H4 (cell line): ENCODE results near the gene ANO6. TPM values are rescaled to one million over a fixed set of nuclear protein-coding genes. Genes with fewer than 3 reads are reported as not detected.

Source experiments
- DNase-seq: peaks from one replicate; pipeline ENCODE4 v3.0.0-alpha.2; 2015; ENCODE audit warnings: low spot score
- total RNA-seq: library from RNA; depleted of rRNA; stranded (reverse); fragments of >200 nt; shearing (Covaris generic); gene quantifications from 2 replicates; pipeline ENCODE4 v1.2.3, GENCODE V29; 2014

ANO6 gene
- total RNA-seq, 1 experiment from 2014 or later: 37.6 TPM

DNA sequence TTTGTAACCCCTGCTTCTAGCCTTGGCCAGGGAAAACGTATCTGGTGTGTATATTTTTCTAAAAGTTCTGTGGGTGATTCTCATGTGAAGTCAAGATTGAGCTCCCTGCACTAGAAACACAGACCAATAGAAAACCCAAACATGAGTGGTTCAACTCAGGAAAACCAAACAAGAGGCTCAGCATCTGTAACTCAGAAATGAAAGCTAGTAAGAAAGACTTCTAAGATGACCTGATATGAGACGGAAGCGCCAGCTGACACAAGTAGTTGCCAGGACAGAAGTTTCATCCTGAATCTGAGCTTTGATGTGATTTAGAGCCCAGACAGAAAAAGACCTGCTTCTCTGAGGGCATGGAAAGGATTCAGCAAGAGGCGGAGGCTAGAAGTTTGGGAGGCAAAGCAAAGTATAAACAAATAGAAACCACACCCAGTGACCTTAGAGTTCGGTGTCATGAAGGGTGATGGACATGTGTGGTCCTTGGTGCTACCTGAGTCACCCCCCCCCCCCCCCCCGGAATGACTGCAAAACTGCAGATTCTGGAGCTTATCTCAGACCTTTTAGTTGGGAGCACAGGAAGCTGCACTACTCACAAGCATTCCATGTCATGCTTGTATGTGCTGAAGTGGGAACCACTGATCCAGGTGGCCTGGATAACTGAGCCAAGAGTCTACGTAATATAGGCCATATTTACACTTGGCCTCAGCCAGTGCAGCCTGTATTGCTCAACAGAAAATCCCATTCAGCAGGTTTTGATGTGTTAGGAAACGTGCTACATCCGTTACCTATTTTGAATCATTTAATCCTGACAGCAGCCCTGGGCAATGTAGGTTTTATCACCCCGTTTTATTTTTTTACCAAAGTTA lies 191.3 kb downstream of the ANO6 start:
- peak; percentile 23 for DNase-seq

DNA sequence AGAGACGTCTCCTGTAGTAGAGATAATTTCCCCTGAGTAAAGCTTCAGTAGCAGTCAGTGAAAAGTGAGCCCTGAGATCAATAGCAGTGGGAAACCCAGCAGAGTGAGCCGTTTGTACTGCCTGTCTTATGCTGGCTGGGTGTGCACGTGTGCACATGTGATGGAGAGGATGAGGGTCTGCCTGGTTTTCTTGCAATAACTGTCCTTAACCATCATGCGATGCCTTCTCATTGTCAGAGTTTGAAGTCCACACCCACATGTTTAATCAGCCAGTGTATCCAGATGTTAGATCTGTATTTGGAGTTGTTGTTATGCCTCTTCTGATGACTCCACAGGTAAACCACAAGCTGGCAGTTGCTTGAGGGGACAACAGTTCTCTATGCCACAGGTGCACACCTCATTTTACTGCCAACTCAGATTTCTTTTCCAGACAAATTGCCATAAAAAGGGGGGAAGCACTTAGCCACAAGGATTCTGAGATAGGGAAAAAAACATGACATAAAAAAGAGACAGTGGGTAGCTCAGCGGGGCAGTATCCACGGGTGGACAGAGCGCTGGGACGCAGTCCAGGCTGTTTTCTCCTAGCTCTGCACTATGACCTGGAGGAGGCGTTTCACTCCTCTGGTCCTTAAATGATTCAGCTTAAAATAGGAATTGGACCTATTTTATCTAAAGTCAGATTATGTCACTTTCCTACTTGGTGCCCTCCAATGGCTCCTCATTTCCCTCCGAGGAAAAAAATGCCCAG lies 192.3 kb downstream of the ANO6 start:
- DNase-seq: no peak

DNA sequence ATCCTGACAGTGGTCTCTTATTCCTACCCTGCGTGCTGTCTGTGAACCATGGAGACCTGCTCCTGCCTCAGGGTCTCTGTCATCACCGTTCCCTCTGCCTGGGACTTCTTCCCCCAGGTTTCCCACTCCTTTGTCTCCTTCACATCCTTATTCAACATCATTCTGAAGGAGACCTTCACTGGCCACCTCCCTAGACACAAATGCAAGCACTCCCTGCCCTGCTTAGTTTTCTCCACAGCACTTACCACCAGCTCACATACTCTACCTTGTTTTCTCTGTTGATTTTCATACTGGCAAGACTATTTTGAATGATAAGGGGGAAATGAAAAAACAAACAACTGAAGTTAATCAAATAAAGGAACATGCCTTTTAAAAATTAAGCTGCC lies 192.8 kb downstream of the ANO6 start:
- DNase-seq: no peak

DNA sequence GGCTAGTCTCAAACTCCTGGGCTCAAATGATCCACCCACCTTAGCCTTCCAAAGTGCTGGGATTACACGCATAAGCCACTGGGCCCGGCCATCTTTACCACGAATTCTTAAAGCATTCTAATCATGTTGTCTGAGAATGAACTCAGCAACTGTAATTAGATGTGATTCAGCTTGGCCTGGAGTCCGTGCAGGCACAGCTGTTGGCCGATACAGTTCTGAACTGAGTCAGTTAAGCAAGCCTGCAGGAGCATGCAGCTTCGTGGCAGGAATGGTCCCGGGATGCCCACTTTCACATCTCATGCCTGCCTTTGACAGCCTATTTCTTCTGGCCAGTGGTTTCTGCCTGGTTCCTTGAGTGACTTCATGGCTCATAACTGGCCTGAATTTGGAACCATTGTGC lies 194.1 kb downstream of the ANO6 start:
- peak; percentile 16 for DNase-seq

DNA sequence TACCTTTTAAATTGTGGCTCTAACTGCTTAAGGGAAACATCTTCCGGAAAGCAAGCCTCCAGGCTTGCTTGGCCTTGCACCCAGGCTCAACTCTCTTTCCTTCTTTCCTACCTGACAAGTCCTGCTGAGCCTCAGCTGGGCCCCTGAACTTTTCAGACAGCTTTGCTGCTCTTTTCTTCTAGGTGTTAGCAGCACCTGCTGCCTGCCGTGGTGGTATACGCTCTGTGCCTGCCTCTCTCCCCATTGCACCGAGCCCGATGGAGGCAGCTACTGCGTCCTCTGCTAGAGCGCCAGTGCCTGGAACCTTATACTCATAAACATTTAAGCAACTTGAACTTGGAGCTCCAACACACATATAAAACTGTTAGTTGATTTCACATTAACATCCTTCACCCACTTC lies 195.7 kb downstream of the ANO6 start:
- no peak for DNase-seq

DNA sequence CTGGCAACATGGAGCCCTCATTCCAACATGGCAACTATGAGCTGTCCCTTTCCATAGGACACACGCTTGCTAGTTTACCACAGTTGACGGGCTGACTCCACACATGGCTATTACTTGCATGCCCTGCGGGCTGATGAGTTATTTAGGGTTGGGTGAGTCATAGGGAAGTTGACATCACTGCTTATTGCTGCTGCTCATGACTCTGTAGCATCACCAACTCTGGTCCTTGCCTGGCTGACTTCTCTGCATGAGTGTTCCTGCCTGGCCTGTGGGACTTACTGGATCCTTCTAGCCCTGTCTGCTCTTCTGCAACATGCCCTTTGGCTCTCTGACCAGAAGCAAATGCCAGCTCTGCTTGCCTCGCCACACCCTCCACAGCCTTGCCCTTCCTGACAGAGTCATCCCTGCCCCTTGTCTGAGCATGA lies 199.5 kb downstream of the ANO6 start:
- peak; percentile 93 for DNase-seq

DNA sequence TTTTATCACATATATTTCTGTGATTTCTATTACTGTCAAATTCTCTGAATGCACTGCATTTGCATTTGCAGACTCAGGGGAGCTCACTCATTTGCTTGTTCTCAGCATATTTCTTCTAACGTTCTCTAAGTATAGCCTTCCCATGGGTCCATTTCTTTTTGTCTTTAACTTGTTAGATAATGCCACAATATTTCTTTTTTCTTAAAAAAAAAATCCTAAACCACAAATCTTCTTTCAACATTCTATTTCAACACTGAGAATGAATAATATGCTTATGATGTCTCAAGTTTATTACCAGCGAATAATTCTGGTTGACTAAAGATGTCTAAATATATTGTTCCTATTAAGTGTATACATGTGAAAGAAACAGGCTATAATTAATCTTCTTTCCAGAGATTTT lies 200.2 kb downstream of the ANO6 start:
- DNase-seq: no peak

DNA sequence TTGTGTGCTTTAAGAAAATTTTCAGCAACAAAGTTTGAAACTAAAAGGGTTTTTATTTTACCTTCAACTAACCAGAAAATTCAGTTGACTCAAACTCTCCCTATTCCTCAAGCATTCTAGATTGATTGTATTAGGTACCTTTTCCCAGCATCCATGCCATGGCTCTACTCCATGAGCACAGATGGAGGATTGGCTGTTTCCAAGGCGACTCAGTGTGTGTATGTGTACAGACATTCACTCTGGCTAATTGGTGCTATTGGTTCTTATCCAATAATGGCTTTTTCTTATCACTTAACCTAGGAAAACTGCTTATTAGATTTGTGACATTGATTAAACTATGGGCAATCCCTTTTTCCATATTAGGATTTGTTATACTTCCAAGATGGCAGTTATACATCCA lies 202.6 kb downstream of the ANO6 start:
- DNase-seq: no peak

DNA sequence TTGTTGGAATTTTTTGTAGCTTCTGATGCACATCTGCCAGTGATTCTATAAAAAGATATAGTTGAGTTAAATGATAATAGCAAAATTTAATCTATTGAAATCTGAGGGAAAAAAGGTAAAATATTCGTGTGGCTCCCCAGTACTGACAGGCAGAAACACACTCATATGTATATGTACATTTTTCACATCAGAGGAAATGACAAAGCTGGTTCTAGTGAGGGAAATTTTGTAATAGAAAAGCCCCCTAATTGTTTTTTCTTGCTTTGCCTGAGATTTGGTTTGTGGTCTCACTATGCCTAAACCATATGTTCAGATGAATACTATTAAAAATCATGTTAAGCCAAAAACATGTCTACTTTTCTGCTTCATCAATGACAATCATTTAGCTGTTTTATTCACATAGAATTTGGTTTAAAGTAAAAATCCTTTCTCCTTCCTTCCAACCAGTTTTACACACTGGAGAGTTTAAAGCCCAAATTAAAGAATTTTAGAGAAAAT lies 203.5 kb downstream of the ANO6 start:
- DNase-seq: no peak

DNA sequence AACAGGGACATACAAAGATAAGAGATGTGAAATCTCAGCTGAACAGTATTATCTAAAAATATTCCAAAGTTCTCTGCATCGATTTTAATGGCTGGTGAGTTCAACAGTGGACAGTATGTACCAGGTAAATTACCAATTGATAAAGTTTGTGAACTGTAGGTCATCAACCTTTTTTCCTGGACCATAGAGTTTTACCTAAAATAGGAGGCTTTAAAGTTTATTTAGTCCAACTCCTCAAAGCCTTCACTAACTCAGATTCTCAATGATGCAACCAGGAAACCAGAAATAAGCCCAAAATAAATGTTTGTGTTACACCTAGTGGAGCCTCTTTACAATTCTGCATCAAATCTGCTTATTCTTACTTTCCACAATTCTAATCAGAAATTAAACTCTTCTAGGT lies 205.8 kb downstream of the ANO6 start:
- no peak for DNase-seq

DNA sequence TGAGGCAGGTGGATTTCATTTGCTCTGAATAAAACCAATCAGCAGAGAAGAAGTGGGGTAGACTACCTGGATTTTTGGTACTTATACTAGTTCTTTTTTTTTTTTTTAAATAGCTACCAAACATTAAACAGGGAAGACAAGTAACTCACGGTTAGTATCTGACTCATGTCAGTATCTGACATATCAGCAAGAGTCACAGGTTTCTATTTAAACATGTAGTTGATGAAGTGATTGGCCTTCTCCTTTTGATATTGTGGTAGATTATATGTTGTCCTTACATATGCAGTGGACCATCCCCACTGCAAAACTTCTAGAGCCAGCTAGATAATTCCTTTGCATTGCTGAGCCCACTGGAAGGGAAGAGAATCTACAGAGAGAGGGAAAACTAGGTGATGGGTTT lies 208.0 kb downstream of the ANO6 start:
- no peak for DNase-seq

DNA sequence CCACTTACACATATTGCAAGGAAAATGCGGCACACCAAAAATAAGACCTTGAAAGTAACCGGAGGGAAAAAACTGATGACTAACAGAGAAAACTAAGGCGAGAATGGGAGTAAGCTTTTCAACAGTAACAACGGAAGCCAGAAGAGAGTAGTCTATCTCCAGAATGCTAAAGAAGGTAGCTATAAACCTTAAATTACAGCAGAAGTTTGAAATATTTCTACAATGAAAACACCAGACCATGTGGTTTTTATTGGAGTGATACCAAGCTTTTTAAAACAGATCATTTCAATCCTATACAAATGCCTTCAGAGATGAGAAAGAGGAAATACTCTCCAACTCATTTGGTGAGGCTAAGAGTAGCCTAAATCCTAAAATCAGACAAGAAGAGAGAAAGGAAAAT lies 209.5 kb downstream of the ANO6 start:
- no peak for DNase-seq

DNA sequence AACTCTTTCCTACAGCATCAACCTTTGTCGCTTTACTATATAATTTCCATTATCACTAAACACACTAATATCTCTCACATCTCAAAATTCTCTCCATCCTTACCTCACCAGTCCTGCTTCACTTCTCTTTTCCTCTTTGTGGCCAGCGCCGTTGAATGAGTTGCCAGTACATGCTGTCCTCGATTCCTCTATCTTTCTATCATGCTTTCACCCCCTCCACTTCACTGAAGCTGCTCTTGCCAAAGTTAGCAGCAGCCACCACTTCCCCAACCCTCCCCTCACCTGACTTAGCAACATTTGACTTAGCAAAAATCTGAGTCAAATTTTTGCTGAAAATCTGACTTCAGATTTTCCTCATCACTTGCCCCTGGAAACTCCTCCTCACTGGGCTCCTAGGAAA lies 210.4 kb downstream of the ANO6 start:
- DNase-seq: no peak

DNA sequence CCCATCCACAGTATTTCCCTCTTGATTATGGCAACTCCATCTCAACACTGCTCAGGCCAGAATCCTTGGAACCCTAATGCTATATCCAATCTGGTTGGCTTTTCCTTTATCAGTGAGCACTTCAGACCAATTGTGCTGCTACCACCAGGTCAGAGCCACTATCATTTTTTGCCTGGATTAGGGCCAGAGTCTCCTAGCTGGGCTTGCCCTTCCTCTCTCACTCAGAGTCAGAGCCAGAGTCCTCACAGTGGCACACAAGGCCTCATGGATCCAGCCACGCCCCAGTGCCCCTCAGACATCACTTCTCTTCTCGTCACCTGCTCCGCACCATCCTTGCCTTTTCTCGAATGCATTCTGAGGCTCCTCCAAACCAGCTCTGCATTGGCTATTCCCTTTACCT lies 211.1 kb downstream of the ANO6 start:
- DNase-seq: no peak

DNA sequence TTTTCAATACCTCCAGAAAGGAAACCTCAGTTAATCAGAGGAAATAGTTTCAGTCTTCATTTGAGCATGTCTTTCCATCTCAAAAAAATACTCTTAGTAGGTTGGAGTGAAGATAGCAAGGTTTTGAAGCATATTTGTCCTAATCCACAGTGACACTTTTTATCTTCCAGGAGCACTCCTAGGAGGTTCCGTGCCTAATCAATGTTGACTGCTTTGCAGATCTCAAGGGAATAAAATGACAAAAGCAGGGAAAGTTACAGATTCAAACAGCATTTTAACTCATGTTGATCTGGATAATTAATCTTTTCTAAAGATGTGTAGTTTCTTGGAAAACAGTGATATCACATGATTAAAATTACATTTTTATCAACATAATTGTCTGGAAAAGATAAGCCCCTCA lies 213.9 kb downstream of the ANO6 start:
- DNase-seq: no peak

DNA sequence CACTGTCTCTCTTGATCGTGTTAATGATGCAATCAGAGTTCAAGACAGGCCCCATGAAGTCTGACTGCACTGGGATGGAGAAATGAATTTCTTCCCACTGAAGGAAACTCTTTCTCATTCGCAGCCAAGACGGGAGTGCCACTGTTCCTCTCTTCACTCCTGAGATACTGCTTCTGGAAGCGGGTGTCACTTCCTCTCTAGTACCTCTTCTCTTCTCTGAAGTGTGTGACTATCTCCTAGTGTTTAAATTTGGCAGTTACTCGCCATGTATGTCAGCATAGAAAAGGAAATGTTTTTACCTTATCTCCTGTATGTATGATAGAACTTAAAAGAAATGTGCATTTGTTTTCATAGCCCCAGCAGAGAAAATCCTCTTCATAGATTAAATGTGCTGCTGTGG lies 215.2 kb downstream of the ANO6 start:
- DNase-seq: no peak

DNA sequence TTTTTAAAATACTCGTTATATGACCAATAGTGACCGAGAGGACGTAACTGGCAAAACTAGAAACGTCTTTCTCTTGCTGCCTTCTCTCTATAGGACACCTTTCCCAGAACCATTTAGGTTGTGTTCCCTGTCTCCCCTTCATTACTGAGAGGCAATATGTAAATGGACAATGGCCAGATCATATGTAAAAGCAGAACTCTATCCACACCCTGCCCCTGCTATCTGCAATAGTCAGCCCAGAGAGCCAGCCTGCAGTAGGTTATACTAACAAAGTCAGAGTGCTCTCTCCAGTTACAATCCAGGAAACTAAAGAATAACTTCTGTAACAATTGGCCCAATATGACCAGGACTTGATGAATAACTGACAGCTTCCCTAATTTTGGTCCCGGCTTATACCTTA lies 216.8 kb downstream of the ANO6 start:
- no peak for DNase-seq

DNA sequence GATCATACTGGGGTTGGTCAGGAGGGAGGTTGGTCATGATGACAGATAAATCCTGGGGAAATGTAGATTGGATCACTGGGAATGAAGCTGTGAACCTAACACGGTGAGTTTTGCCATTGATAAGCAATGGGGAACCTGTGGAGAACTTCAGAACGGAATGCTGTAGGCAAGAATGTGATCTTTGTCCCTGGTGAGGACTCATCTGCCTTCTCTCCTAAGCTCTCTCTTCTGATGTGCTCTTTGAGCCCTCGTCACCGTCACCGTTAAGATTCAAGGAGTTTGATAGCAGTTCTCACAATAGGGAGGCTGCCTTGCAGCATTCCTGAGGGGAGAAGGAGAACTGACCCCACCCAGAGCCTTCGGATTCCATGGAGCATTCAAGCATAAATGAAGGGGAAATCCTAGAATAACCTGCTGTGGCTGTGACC lies 217.6 kb downstream of the ANO6 start:
- DNase-seq: no peak

DNA sequence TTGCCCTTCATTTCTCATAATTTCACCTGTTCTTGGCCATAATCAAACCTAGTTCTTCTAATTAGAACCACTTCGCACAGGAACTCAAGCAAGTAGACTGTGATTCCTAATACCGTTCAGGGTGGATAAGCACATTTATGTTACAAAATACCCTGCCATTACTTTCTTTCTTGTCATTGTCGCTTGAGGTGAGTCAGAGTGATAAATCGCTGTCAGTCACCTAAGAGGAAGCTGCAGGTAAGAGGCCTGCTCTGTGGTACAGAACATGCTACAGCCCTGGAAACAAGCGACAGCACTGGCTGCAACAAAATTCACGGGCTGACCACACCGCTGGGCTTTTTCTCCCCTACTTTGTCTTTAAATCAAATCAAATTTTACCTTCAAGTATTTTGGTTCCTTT lies 218.2 kb downstream of the ANO6 start:
- no peak for DNase-seq

DNA sequence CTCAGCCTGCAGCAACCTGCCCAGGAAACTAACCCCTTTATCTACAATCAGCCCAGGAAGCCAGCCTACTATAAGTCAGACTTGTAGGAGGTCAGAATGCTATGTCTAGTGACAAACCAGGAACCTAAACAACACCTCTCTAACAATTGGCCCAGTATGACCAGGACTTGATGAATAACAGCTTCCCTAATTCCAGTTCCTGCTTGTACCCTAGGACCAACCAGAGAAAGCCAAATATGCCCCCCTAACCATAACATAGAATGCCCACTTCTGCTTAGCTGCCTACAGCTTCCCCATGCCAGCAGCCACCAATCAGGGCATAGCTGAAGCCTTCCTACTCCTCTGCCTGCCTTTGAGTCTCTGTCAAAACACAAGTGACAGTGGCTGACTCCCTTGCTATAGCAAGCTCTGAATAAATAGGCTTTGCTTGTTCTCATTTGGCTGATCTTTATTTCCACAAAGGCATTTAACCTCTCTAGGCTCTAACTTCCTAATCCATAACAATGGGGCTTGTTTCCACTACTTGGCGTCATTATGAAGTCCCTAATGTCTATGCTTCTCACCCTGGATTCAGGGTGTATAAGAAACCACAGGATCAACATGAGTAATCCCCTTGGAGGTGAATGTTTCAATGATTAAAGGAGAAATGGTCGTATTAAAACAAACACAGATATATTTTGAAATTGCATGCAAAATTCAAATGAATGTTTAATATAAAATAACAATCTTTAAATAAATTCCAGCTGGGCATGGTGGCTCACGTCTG lies 220.2 kb downstream of the ANO6 start:
- DNase-seq: no peak

DNA sequence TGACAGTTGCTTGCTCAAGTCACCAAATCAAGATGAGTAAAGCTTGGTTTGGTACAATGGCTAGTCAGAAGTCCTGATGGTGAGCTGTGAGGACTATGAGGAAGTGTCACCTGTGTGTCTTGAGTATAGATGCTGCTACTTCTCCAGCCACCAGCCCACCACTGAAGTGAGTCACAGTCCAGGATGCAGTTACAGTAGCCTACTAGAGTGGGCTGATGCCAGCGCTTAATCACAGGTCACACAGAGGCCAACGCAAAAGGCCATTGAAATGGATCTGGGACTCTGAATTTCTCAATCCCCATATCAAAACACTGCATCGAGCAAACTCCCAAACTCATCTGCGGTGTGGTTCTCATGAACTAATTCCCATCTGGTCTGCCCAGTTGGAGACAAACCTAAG lies 223.1 kb downstream of the ANO6 start:
- peak; percentile 76 for DNase-seq

DNA sequence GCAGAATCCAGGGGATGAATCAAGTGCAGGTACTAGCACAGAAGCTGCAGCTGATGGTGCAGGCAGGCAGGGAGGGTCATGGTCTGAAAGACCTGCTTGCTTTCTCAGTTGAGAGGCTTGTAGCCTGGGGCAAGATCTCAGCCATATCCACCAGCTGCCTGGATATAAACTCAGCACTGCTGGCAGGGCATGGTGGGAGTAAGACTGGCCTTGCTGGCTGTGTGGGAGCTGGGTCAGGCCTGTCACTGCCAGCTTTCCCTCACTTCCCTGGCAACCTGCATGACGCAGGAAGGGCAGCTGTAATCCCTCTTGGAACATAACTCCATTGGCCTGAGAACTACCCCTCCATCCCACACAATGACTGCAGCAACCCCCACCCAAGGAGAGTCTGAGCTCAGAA lies 230.1 kb downstream of the ANO6 start:
- peak; percentile 13 for DNase-seq
